Naive thymus-derived CD8-positive, alpha-beta T cell (primary cell): ENCODE measurements around the gene TASOR. TPM values are rescaled to one million over a fixed set of nuclear protein-coding genes. Genes with fewer than 3 reads are reported as not detected.

Experiments used
- ATAC-seq, 2 donors: fragments of 150-1000 bp; cut with Tn5 transposase in 1 of 2; sonication (Bioruptor Pico), chemical (Tn5 transposase) in 1 of 2; 1 replicate in 1 of 2; 2 replicates in 1 of 2; pipeline ENCODE4 v1.10.0; 2021; ENCODE audit warnings: mild to moderate bottlenecking in 2 of 2, moderate library complexity in 2 of 2
- POLR2A ChIA-PET: fragments of 350-600 bp; sonication (Branson Sonifier 250); formaldehyde crosslinking; loops from one replicate; lab custom pipeline; 2021; ENCODE audit warnings: antibody characterized with exemption; lab: Charles Lee
- DNase-seq, 10 donors: peaks; one replicate each; pipeline versions ENCODE4 v3.0.0 to v3.0.0-alpha.2; 2020 to 2022
- H3K27ac Mint-ChIP-seq, 10 donors: one replicate each; pipeline ENCODE4 v1.8.0; 2020 to 2022; ENCODE audit warnings: mild to moderate bottlenecking in 10 of 10, mixed read lengths in 10 of 10, moderate library complexity in 4 of 10, inconsistent platforms in 1 of 10
- H3K27me3 Mint-ChIP-seq, 5 donors: one replicate each; pipeline ENCODE4 v1.8.0; 2021 to 2022; ENCODE audit warnings: mixed read lengths in 5 of 5
- H3K36me3 Mint-ChIP-seq, 3 donors: one replicate each; pipeline ENCODE4 v1.8.0; 2020 to 2022; ENCODE audit warnings: mixed read lengths in 3 of 3, mild to moderate bottlenecking in 2 of 3, inconsistent platforms in 1 of 3
- H3K4me1 Mint-ChIP-seq, 4 donors: one replicate each; pipeline ENCODE4 v1.8.0; 2021 to 2022; ENCODE audit warnings: mixed read lengths in 4 of 4
- H3K4me3 Mint-ChIP-seq, 10 donors: one replicate each; pipeline ENCODE4 v1.8.0; 2020 to 2022; ENCODE audit warnings: mild to moderate bottlenecking in 10 of 10, mixed read lengths in 10 of 10, moderate library complexity in 6 of 10, inconsistent platforms in 1 of 10
- H3K9me3 Mint-ChIP-seq, 9 donors: one replicate each; pipeline ENCODE4 v1.8.0; 2020 to 2022; ENCODE audit warnings: mixed read lengths in 9 of 9, mild to moderate bottlenecking in 3 of 9, inconsistent platforms in 1 of 9, moderate library complexity in 1 of 9
- polyA plus RNA-seq, 3 donors: library from polyadenylated mRNA; unstranded; fragments of 300-500 nt; fragmentation: Illumina TruSeq; gene quantifications; one replicate each; pipeline ENCODE4 v1.2.3, GENCODE V29; 2021
- total RNA-seq, 8 experiments: library from RNA in 2 of 8; stranded (reverse) in 2 of 8; gene quantifications; one replicate each; pipeline ENCODE4 v1.2.3 and lab custom pipeline; 2021 to 2026

TASOR gene
- total and polyA plus RNA-seq, 5 experiments from 2014 or later = 25.1 to 103 (median 32.0) TPM

DNA sequence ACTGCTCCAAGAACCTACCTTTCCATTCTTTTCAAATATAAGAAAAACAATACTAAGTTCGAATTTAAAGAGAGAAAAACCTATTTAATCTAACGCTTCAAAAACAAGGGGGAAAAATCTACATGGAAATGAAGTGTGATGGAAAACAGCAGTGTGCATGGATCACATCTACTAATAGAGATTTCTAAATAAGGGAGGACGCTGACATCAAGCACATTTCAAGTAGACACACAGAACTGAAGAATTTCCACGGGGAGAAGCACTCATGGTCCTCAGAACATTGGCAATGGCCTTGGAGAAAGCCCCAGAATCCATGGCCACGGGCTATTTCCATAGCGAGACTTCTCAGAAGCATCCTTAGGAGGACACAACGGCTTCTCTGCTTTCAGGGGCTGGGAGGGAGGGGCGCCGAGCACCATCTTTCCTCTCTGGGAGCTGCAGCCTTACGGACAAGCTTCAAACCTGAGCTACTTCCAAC lies 1.0 kb downstream of the TASOR start:
- DNase-seq (no peak), ATAC-seq (no peak)
- POLR2A ChIA-PET = interaction anchor here (0.5 to 3.2 kb wide), 16 partner anchors 9 to 886 kb away, joined by 3 to 48 read pairs (median 5); partner anchors contain the start of genes ARHGEF3 and CCDC66
- H3K4me3 Mint-ChIP-seq = peak overlapping the region; percentile 87 to 98 (median 94)
- H3K27me3 Mint-ChIP-seq = no peaks in the 10 kb centered on the region
- H3K9me3 Mint-ChIP-seq = no peaks in the 10 kb centered on the region
- peak overlapping the region; percentile 87 to 99 (median 97) for H3K27ac Mint-ChIP-seq
- H3K36me3 Mint-ChIP-seq = peaks cover 4 to 26% (median 22%) of the 10 kb centered on the region in 3 donors
- H3K4me1 Mint-ChIP-seq = peaks cover 16 to 52% (median 38%) of the 10 kb centered on the region in 4 donors

DNA sequence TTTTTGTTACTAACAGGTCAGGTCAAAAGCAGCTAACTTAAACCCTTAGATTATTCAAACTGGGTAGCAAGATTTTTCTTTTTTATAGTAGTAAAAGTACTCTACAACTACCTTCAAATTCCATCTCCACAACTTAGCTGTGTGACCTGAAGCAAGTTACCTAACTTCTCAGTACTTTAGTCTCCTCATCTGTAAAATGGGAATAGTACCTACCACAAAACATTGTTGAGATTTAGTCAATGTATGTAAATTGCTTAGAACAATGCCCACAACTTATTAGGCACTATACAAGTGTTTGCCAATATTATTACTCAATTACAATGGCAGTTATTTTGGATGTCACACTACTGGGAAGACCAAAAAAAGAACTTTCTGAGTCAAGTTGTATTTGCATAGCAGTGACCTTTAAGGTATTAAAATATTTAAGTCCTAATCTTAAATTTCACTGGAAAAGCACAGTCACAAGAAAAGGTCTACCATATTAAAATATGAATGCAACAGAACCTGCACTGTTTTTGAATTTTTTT lies 2.9 kb downstream of the TASOR start:
- Mint-ChIP-seq H3K36me3 (peaks cover 4 to 30% (median 22%) of the 10 kb centered on the region in 3 donors), H3K4me1 (peaks cover 16 to 69% (median 46%) of the 10 kb centered on the region in 4 donors), H3K9me3 (no peaks in the 10 kb centered on the region), H3K27ac (peak overlapping the region in 1 of 10 donors; percentile 36), H3K4me3 (peak overlapping the region in 5 of 10 donors; percentile 18 to 63 (median 41)), H3K27me3 (no peaks in the 10 kb centered on the region)
- no peak for ATAC-seq
- POLR2A ChIA-PET = interaction anchor here (0.7 to 1.4 kb wide), 4 partner anchors 15 to 917 kb away, joined by 3 to 6 read pairs (median 4); partner anchors contain the start of genes ARF4 and CCDC66
- DNase-seq = no peak

DNA sequence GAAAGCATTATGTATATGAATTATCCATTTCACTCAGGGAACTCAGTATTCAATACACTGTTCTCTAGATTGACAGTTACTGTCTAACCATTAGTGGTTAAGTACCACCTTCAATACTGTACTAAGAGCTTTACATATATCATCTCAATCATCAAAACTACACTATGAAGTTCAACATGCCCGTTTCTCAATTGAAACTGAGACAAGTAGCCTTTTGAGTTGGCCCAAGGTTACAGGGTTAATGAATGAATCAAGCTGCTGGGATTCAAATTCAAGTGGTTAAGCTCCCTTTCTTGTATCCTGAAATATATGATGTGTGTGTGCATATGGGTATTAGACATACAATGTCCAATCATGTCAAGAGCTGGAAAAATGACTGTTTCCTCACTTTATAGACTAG lies 5.8 kb downstream of the TASOR start:
- ATAC-seq (no peak), DNase-seq (no peak)
- H3K4me3 Mint-ChIP-seq = peak overlapping the region in 8 of 10 donors; percentile 44 to 72 (median 59)
- POLR2A ChIA-PET = interaction anchor here (0.8 to 1.5 kb wide), 2 partner anchors 121 to 262 kb away, joined by 4 read pairs; partner anchors contain the start of gene CCDC66
- peaks cover 18 to 72% (median 51%) of the 10 kb centered on the region in 4 donors for H3K4me1 Mint-ChIP-seq
- H3K27ac Mint-ChIP-seq = peak overlapping the region in 6 of 10 donors; percentile 8 to 51 (median 44)
- peaks cover 4 to 42% (median 24%) of the 10 kb centered on the region in 3 donors for H3K36me3 Mint-ChIP-seq
- no peaks in the 10 kb centered on the region for H3K9me3 Mint-ChIP-seq
- H3K27me3 Mint-ChIP-seq = no peaks in the 10 kb centered on the region

DNA sequence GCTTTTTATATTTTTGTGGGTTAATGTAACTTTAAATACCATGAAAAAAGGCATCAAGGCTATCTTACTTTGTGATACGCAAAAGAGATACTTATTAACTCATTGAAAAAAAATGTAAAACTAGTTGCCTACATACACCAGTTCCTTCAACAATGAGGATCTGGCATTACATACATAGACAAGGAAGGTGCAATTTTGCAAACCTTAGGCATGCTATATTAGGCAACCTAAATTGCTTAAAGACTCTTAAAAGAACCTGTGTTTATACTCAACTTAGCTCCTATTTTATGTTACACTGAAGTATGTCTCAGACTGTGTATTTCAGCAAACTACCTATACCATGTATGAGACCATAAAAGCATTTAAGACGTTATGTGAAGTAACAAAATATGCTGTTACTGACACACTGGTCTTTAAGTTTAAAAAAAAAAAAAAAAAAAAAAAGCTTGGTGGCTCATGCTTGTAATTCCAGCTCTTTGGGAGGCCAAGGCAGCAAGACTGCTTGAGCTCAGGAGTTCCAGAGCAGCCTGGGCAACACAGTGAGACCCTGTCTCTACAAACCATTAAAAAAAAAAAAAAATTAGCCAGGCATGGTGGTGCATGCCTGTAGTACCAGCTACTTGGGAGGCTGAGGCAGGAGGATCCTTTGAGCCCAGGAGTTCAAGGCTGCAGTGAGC lies 9.1 kb downstream of the TASOR start:
- Mint-ChIP-seq H3K27me3 (no peaks in the 10 kb centered on the region), H3K36me3 (peaks cover 4 to 59% (median 32%) of the 10 kb centered on the region in 3 donors), H3K9me3 (no peaks in the 10 kb centered on the region), H3K4me1 (peaks cover 12 to 53% (median 39%) of the 10 kb centered on the region in 4 donors), H3K27ac (no peak overlapping the region), H3K4me3 (no peak overlapping the region)
- ATAC-seq (no peak), DNase-seq (no peak)
- POLR2A ChIA-PET = interaction anchor here (0.7 to 1.1 kb wide), 5 partner anchors 9 to 185 kb away, joined by 4 to 9 read pairs (median 4); partner anchors contain the start of gene TASOR

DNA sequence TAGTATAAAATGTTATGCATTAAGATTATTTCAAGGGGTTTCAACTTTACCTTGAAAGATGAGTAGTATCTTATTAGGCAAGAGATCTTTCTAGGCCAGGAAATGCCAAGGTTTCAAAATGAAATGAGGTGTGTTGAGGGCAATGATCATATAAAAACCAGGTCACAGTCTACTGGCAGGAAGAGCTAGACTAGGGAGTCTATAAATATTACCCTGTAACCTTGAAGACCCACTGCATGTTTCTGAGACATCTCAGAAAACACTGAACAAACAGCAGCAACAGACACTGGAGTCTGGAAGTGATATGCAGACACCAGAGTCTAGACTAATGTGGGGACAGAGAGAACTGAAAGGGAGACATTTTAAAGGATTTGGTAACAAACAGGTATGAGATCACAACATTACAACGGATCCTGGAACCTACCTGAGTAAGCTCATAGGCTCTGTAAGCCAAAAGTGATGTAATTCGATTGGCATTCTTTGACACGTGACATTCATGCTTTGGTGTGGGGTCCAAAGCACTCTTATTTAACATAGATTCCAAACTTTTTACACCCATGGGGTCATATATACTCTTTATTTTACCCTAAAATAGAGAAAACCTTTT lies 15.0 kb downstream of the TASOR start:
- POLR2A ChIA-PET = no interaction called here
- DNase-seq (no peak), ATAC-seq (peak in 1 of 2 donors; percentile 27)
- H3K27ac Mint-ChIP-seq = peak overlapping the region in 5 of 10 donors; percentile 7 to 70 (median 36)
- H3K9me3 Mint-ChIP-seq = no peaks in the 10 kb centered on the region
- H3K36me3 Mint-ChIP-seq = peaks cover 13 to 89% (median 51%) of the 10 kb centered on the region in 3 donors
- no peaks in the 10 kb centered on the region for H3K27me3 Mint-ChIP-seq
- H3K4me3 Mint-ChIP-seq = peak overlapping the region in 1 of 10 donors; percentile 14
- peaks cover 12 to 36% (median 28%) of the 10 kb centered on the region in 4 donors for H3K4me1 Mint-ChIP-seq

DNA sequence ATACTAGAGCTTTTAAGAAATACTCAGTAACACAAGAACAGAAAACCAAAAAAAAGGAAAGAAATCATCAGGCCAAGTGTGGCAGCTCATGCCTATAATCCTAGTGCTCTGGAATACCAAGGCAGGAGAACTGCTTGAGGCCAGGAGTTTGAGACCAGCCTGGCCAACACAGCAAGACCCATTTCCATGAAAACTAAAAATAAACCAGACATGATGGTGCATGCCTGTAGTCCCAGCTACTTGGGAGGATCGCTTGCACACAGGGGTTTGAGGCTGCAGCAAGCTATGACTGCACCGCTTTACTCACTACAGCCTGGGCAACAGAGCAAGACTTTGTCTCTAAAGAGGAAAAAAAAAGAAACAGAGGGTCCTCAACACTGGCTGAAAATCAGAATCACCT lies 18.2 kb downstream of the TASOR start:
- Mint-ChIP-seq H3K4me1 (peaks cover 12 to 30% (median 22%) of the 10 kb centered on the region in 4 donors), H3K27ac (peak overlapping the region in 8 of 10 donors; percentile 6 to 63 (median 38)), H3K36me3 (peaks cover 13 to 91% (median 46%) of the 10 kb centered on the region in 3 donors), H3K9me3 (no peaks in the 10 kb centered on the region), H3K27me3 (no peaks in the 10 kb centered on the region), H3K4me3 (peak overlapping the region in 1 of 10 donors; percentile 55)
- DNase-seq = no peak
- POLR2A ChIA-PET = no interaction called here
- no peak for ATAC-seq

DNA sequence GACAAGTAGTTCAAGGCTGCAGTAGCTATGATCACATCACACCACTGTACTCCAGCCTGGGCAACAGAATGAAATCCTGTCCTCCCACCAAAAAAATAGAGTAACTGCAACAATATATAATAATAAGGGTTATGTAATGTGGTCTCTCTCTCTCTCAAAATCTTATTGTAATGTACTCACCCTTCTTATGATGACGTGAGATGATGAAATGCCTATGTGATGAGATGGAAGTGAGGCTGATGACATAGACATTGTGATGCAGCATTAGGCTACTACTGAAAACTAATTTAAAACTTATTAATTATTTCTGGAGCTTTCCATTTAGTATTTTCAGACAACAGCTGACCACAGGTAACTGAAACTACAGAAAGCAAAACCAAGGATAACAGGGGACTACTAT lies 27.4 kb downstream of the TASOR start:
- ATAC-seq (no peak), DNase-seq (no peak)
- POLR2A ChIA-PET = no interaction called here
- H3K9me3 Mint-ChIP-seq = peaks cover 0 to 15% (median 2%) of the 10 kb centered on the region in 9 donors
- H3K4me1 Mint-ChIP-seq = peaks cover 13 to 42% (median 24%) of the 10 kb centered on the region in 4 donors
- H3K27ac Mint-ChIP-seq = peak overlapping the region in 3 of 10 donors; percentile 33 to 70 (median 55)
- no peak overlapping the region for H3K4me3 Mint-ChIP-seq
- H3K36me3 Mint-ChIP-seq = peaks cover 22 to 95% (median 62%) of the 10 kb centered on the region in 3 donors
- no peaks in the 10 kb centered on the region for H3K27me3 Mint-ChIP-seq

DNA sequence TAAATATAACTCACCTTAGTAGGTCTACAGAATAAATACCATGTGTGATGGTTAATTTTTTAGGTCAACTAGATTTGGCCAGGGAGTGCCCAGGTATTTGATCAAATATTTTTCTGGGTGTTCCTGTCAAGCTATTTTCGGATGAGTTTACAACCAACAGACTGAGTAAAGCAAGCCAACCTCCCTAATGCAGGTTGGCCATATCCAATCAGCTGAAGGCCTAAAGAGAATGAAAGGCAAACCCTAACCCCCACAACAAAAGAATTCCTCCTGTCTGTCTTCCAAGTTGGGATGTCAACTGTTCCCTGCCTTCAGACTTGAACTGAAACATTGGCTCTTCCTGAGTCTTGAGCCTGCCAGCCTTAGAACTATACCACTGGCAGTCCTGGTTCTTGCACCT lies 28.6 kb downstream of the TASOR start:
- POLR2A ChIA-PET = no interaction called here

DNA sequence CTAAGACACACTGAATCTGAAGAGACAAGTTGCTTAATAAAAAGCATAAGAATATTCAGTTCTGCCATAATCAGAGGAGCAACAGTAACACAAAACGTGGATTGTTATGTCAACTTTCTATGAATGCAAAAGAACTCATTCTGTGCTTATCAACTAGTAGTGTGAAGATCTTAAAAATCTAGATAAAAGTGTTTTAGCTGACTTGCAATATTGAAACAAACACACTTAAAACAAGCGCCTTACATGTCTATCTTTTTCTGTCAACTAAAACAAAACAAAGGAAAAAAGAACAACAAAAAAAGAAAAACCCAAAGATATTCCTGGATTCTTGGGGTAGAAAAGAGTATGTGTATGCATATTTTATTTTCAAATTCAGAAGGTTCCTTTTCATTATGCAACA lies 37.7 kb downstream of the TASOR start:
- peaks cover 8 to 91% (median 29%) of the 10 kb centered on the region in 3 donors for H3K36me3 Mint-ChIP-seq
- peak overlapping the region in 3 of 10 donors; percentile 11 to 58 (median 34) for H3K27ac Mint-ChIP-seq
- no peaks in the 10 kb centered on the region for H3K27me3 Mint-ChIP-seq
- H3K4me1 Mint-ChIP-seq = peaks cover 8 to 35% (median 24%) of the 10 kb centered on the region in 4 donors
- DNase-seq (no peak), ATAC-seq (no peak)
- no peak overlapping the region for H3K4me3 Mint-ChIP-seq
- POLR2A ChIA-PET = no interaction called here
- H3K9me3 Mint-ChIP-seq = no peaks in the 10 kb centered on the region

More for the DNA sequence above, 28.6 kb downstream of the TASOR start:
- peak overlapping the region in 7 of 10 donors; percentile 28 to 69 (median 35) for H3K27ac Mint-ChIP-seq
- no peak for ATAC-seq
- H3K36me3 Mint-ChIP-seq = peaks cover 19 to 94% (median 57%) of the 10 kb centered on the region in 3 donors
- H3K4me3 Mint-ChIP-seq = peak overlapping the region in 1 of 10 donors; percentile 52
- H3K4me1 Mint-ChIP-seq = peaks cover 10 to 50% (median 28%) of the 10 kb centered on the region in 4 donors
- no peaks in the 10 kb centered on the region for H3K27me3 Mint-ChIP-seq
- no peak for DNase-seq
- H3K9me3 Mint-ChIP-seq = peaks cover 0 to 15% (median 2%) of the 10 kb centered on the region in 9 donors

DNA sequence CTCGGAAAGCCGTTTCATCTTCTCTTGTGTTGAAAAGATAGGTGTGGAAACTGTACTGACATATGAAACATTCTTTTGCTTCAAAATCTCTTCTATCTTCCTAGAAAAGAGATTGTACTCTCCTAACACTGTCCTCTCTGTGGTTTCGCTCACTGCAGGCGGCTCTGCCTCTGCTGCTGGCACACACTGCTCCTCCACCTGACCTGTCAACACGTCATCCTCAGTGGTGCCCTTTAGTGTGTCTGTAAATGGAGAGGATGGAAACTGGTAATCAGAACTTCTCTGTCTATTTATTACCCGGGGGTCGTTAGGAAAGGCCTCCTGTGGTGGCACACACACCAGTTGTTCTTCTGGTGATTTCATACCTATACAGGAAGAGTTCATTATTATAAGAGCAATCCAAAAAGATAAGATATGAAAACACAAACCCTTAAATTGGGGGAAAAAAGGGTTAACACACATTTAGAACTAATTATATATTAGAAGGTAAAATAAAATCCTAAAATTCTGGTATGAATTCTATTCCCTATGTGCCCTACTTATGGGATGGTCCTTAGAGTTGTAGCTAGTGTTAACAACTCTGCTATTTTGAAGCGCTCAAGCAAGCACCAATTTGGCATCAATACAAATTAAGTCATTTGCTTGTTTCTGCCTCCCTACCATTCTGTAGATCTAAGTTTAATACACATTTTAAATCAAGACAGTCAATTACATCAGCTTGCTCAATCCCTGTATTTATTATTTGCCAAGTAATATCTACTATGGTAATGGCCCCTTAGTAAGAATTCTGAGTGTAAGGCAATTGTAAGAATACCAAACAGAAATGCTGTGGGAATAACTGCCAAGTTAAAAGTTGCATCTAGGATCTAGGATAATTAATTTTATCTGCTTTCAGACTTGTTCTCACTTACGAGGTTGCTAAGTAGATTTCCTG lies 49.2 kb downstream of the TASOR start:
- Mint-ChIP-seq H3K36me3 (peaks cover 6 to 74% (median 24%) of the 10 kb centered on the region in 3 donors), H3K9me3 (no peaks in the 10 kb centered on the region), H3K4me3 (no peak overlapping the region), H3K27me3 (no peaks in the 10 kb centered on the region), H3K27ac (peak overlapping the region; percentile 10 to 89 (median 72)), H3K4me1 (peaks cover 0 to 17% (median 5%) of the 10 kb centered on the region in 4 donors)
- POLR2A ChIA-PET = no interaction called here
- ATAC-seq (no peak), DNase-seq (no peak)
